ENCODE measurements around the gene GRID2. TPM values are rescaled to one million over a fixed set of nuclear protein-coding genes. Genes with fewer than 3 reads are reported as not detected.

Gene GRID2
- polyA plus RNA-seq, 1 donor (not counting 4 experiments of a cell fraction or from before 2014, with no cell fraction given) = not detected

GRCh38 chr4:93732509-93732908, 1428.7 kb downstream of the GRID2 start:
- Histone ChIP-seq H2AFZ (ENCODE audit: control insufficient read depth, low read length) (no peak overlapping the region), H3K9me1 (ENCODE audit: control insufficient read depth, extremely low read depth, insufficient read depth, low read length) (no peaks in the 10 kb centered on the region), H3K36me3 (ENCODE audit: control insufficient read depth in 2 of 2, extremely low read depth in 1 of 2, insufficient read depth in 2 of 2, low read length in 2 of 2) (no peaks in the 10 kb centered on the region), H3K27me3 (ENCODE audit: control insufficient read depth, extremely low read depth, insufficient read depth, low read length) (no peaks in the 10 kb centered on the region), H3K4me2 (ENCODE audit: control insufficient read depth, extremely low read depth, insufficient read depth, low read depth, low read length) (no peak overlapping the region), H3K9ac (ENCODE audit: control insufficient read depth, extremely low read depth, insufficient read depth, low read length) (no peak overlapping the region), H3K79me2 (ENCODE audit: control insufficient read depth, insufficient read depth, low read length) (no peaks in the 10 kb centered on the region), H4K20me1 (ENCODE audit: control insufficient read depth, extremely low read depth, insufficient read depth, low read length) (no peaks in the 10 kb centered on the region), H3K4me3 (ENCODE audit: control insufficient read depth in 2 of 3, extremely low read depth in 1 of 3, insufficient read depth in 2 of 3, low read depth in 1 of 3, low read length in 3 of 3) (no peak overlapping the region), H3K27ac (ENCODE audit: control insufficient read depth, insufficient read depth, low read length) (no peak overlapping the region), H3K9me3 (ENCODE audit: control insufficient read depth, low read depth, low read length) (no peaks in the 10 kb centered on the region), H3K4me1 (ENCODE audit: control insufficient read depth, extremely low read depth, insufficient read depth, low read length) (no peaks in the 10 kb centered on the region)
- DNase-seq (ENCODE audit: low read depth, low spot score) = no peak
- dilution Hi-C loops (cut with MboI; ENCODE audit: extremely low pct_ligation_motif_present, low sequenced_read_pairs) = no loop called here
- TF ChIP-seq EZH2 (IDR thresholded peaks at IDR 0.05; ENCODE audit: low read length) (no peak), CTCF (optimal IDR thresholded peaks at IDR 0.05 in 1 of 3, IDR thresholded peaks at IDR 0.05 in 1 of 3, conservative IDR thresholded peaks at IDR 0.05 in 1 of 3; ENCODE audit: extremely low read depth in 1 of 3, insufficient read depth in 2 of 3, low read length in 3 of 3) (no peak)
- no peak for FAIRE-seq

- H3K79me2 ChIP-seq (ENCODE audit: control insufficient read depth, insufficient read depth, low read length) = no peaks in the 10 kb centered on the region
- no peaks in the 10 kb centered on the region for H3K36me3 ChIP-seq (ENCODE audit: control insufficient read depth in 2 of 2, extremely low read depth in 1 of 2, insufficient read depth in 2 of 2, low read length in 2 of 2)
- FAIRE-seq (no peak), DNase-seq (ENCODE audit: low read depth, low spot score) (no peak)
- H4K20me1 ChIP-seq (ENCODE audit: control insufficient read depth, extremely low read depth, insufficient read depth, low read length) = no peaks in the 10 kb centered on the region
- dilution Hi-C loops (cut with MboI; ENCODE audit: extremely low pct_ligation_motif_present, low sequenced_read_pairs) = no loop called here
- H3K4me3 ChIP-seq (ENCODE audit: control insufficient read depth in 2 of 3, extremely low read depth in 1 of 3, insufficient read depth in 2 of 3, low read depth in 1 of 3, low read length in 3 of 3) = no peak overlapping the region
- no peaks in the 10 kb centered on the region for H3K27me3 ChIP-seq (ENCODE audit: control insufficient read depth, extremely low read depth, insufficient read depth, low read length)
- no peaks in the 10 kb centered on the region for H3K9me3 ChIP-seq (ENCODE audit: control insufficient read depth, low read depth, low read length)
- H3K4me2 ChIP-seq (ENCODE audit: control insufficient read depth, extremely low read depth, insufficient read depth, low read depth, low read length) = no peak overlapping the region
- TF ChIP-seq CTCF (optimal IDR thresholded peaks at IDR 0.05 in 1 of 3, IDR thresholded peaks at IDR 0.05 in 1 of 3, conservative IDR thresholded peaks at IDR 0.05 in 1 of 3; ENCODE audit: extremely low read depth in 1 of 3, insufficient read depth in 2 of 3, low read length in 3 of 3) = no peak
- TF ChIP-seq EZH2 (IDR thresholded peaks at IDR 0.05; ENCODE audit: low read length) = no peak
- no peak overlapping the region for H2AFZ ChIP-seq (ENCODE audit: control insufficient read depth, low read length)
- no peaks in the 10 kb centered on the region for H3K4me1 ChIP-seq (ENCODE audit: control insufficient read depth, extremely low read depth, insufficient read depth, low read length)
- no peak overlapping the region for H3K9ac ChIP-seq (ENCODE audit: control insufficient read depth, extremely low read depth, insufficient read depth, low read length)
- no peaks in the 10 kb centered on the region for H3K9me1 ChIP-seq (ENCODE audit: control insufficient read depth, extremely low read depth, insufficient read depth, low read length)
- no peak overlapping the region for H3K27ac ChIP-seq (ENCODE audit: control insufficient read depth, insufficient read depth, low read length)
Measured at GRCh38 chr4:93740890-93741289, 1437.1 kb downstream of the GRID2 start.
